Tibial nerve (tissue), 4 donors: ENCODE data around the gene ISG15. TPM values are rescaled to one million over a fixed set of nuclear protein-coding genes. Genes with fewer than 3 reads are reported as not detected.

Experiments
- DNase-seq, 2 donors: peaks; one replicate each; pipeline ENCODE4 v3.0.0-alpha.2; 2019; ENCODE audit warnings: low spot score in 2 of 2
- H3K27ac ChIP-seq, 4 donors: fragments of 200-600 bp; sonication (generic) in 3 of 4; one replicate each; pipeline ENCODE4 v1.5.1; 2017 to 2019; ENCODE audit warnings: mild to moderate bottlenecking in 1 of 4
- H3K27me3 ChIP-seq, 2 donors: fragments of 200-600 bp; sonication (generic) in 1 of 2; one replicate each; pipeline versions ENCODE4 v1.5.1 to v1.6.0; 2017 to 2019
- H3K36me3 ChIP-seq, 3 donors: fragments of 200-600 bp; sonication (generic); one replicate each; pipeline ENCODE4 v1.5.1; 2018 to 2019
- H3K4me1 ChIP-seq, 4 donors: fragments of 200-600 bp; sonication (generic) in 3 of 4; one replicate each; pipeline ENCODE4 v1.5.1; 2017 to 2019
- H3K4me3 ChIP-seq, 4 donors: fragments of 200-600 bp; sonication (generic) in 3 of 4; one replicate each; pipeline ENCODE4 v1.5.1; 2017 to 2019; ENCODE audit warnings: mild to moderate bottlenecking in 1 of 4, moderate library complexity in 1 of 4
- H3K9me3 ChIP-seq, 4 donors: fragments of 200-600 bp; sonication (generic) in 3 of 4; one replicate each; pipeline ENCODE4 v1.5.1; 2017 to 2019
- CTCF ChIP-seq, 5 experiments: fragments of 200-600 bp in 3 of 5; fragments of 450-650 bp in 2 of 5; sonication (generic) in 3 of 5; IDR thresholded peaks; one replicate each; pipeline ENCODE4 v1.5.1; 2016 to 2019; ENCODE audit warnings: antibody characterized with exemption in 5 of 5, mild to moderate bottlenecking in 3 of 5, moderate library complexity in 2 of 5
- EP300 ChIP-seq, 2 donors: sonication (generic); formaldehyde crosslinking; IDR thresholded peaks; one replicate each; pipeline ENCODE4 v1.6.1; 2017; ENCODE audit warnings: antibody characterized with exemption in 2 of 2, mild to moderate bottlenecking in 1 of 2
- POLR2A ChIP-seq, 2 donors: fragments of 450-650 bp; IDR thresholded peaks; one replicate each; pipeline ENCODE4 v1.6.1; 2017; ENCODE audit warnings: antibody characterized with exemption in 2 of 2, mild to moderate bottlenecking in 2 of 2, moderate library complexity in 2 of 2
- WGBS, 2 donors: methylation state at CpG; one replicate each; pipeline ENCODE4 v1.1.5; 2018; 5-methylcytosine and 5-hydroxymethylcytosine counted together
- total RNA-seq, 4 donors: library from RNA; depleted of rRNA; stranded (reverse); fragments of >200 nt; gene quantifications; one replicate each; pipeline ENCODE4 v1.1.0, GENCODE V29; 2016

ISG15 gene
- total RNA-seq, 4 donors from 2014 or later, result 29.1 to 65.4 (median 48.7) TPM

GRCh38 chr1:966135-966703 lies 47.1 kb upstream of the ISG15 start, which contains the start of gene PLEKHN1:
TSS of gene PLEKHN1 (plus strand) at chr1:966482. CDS start at chr1:966532, 50 bp downstream.
- 7 to 15% methylated on average over 14 to 23 of the region's 31 CpGs for WGBS, 2 donors
- H3K27ac ChIP-seq, result peak within 1 kb of the TSS in 2 of 4 donors; percentile 48 to 67

GRCh38 chr1:966704-967300 lies 46.5 kb upstream of the ISG15 start:
- WGBS, 2 donors, result 0 to 1% methylated on average over 20 to 25 of the region's 60 CpGs
- H3K9me3 ChIP-seq, result no peaks in the 10 kb centered on the region
- peaks cover 0 to 17% (median 13%) of the 10 kb centered on the region in 4 donors for H3K4me1 ChIP-seq
- peaks cover 0 to 30% (median 0%) of the 10 kb centered on the region in 3 donors for H3K36me3 ChIP-seq
- TF ChIP-seq EP300 (IDR thresholded peaks at IDR 0.05) (no peak), CTCF (IDR thresholded peaks at IDR 0.05) (no peak), POLR2A (IDR thresholded peaks at IDR 0.05) (no peak)
- peaks cover 2 to 53% of the 10 kb centered on the region in 2 donors for H3K27me3 ChIP-seq
- peak overlapping the region in 2 of 4 donors; percentile 48 to 67 for H3K27ac ChIP-seq
- DNase-seq, result peak in 1 of 2 donors; percentile 41
- peak overlapping the region; percentile 27 to 71 (median 56) for H3K4me3 ChIP-seq

More at GRCh38 chr1:966135-966703, 47.1 kb upstream of the ISG15 start, which contains the start of gene PLEKHN1:
- Histone ChIP-seq H3K36me3 (peaks cover 0 to 30% (median 0%) of the 10 kb centered on the region in 3 donors), H3K4me1 (peaks cover 0 to 23% (median 13%) of the 10 kb centered on the region in 4 donors), H3K4me3 (peak within 1 kb of the TSS; percentile 27 to 71 (median 56)), H3K9me3 (no peaks in the 10 kb centered on the region), H3K27me3 (peaks cover 2 to 47% of the 10 kb centered on the region in 2 donors)
- no peak for DNase-seq
- TF ChIP-seq POLR2A (IDR thresholded peaks at IDR 0.05), result no peak
- TF ChIP-seq CTCF (IDR thresholded peaks at IDR 0.05), result no peak
- TF ChIP-seq EP300 (IDR thresholded peaks at IDR 0.05), result no peak

GRCh38 chr1:967466-968343 lies 45.6 kb upstream of the ISG15 start:
- Histone ChIP-seq H3K36me3 (peaks cover 0 to 24% (median 0%) of the 10 kb centered on the region in 3 donors), H3K4me1 (peaks cover 0 to 17% (median 13%) of the 10 kb centered on the region in 4 donors), H3K4me3 (peak overlapping the region in 1 of 4 donors; percentile 64), H3K9me3 (no peaks in the 10 kb centered on the region), H3K27ac (no peak overlapping the region), H3K27me3 (peaks cover 2 to 62% of the 10 kb centered on the region in 2 donors)
- WGBS, 2 donors, result 74 to 83% methylated on average over 7 to 23 of the region's 23 CpGs
- DNase-seq, result no peak
- TF ChIP-seq EP300 (IDR thresholded peaks at IDR 0.05), result no peak

GRCh38 chr1:969260-969855 lies 43.9 kb upstream of the ISG15 start:
- DNase-seq, result no peak
- Histone ChIP-seq H3K4me3 (no peak overlapping the region), H3K27me3 (peaks cover 2 to 78% of the 10 kb centered on the region in 2 donors), H3K27ac (no peak overlapping the region), H3K9me3 (no peaks in the 10 kb centered on the region), H3K4me1 (peaks cover 0 to 17% (median 13%) of the 10 kb centered on the region in 4 donors), H3K36me3 (peaks cover 0 to 8% (median 0%) of the 10 kb centered on the region in 3 donors)
- TF ChIP-seq EP300 (IDR thresholded peaks at IDR 0.05) (no peak), POLR2A (IDR thresholded peaks at IDR 0.05) (no peak), CTCF (IDR thresholded peaks at IDR 0.05) (no peak)
- WGBS, 2 donors, result 82% methylated on average over 15 of the region's 15 CpGs
